Immature natural killer cell (primary cell): ENCODE data around the gene NMT1. TPM values are rescaled to one million over a fixed set of nuclear protein-coding genes. Genes with fewer than 3 reads are reported as not detected.

Experiments
- DNase-seq, 3 donors: peaks; one replicate each; pipeline ENCODE4 v3.0.0; 2022; ENCODE audit warnings: mixed read lengths in 1 of 3
- H3K27ac Mint-ChIP-seq, 6 donors: one replicate each; pipeline ENCODE4 v1.8.0; 2020; ENCODE audit warnings: mixed read lengths in 6 of 6, mild to moderate bottlenecking in 5 of 6, inconsistent platforms in 4 of 6, moderate library complexity in 3 of 6
- H3K27me3 Mint-ChIP-seq, 3 donors: one replicate each; pipeline ENCODE4 v1.8.0; 2020 to 2021; ENCODE audit warnings: low read depth in 3 of 3, mild to moderate bottlenecking in 3 of 3, mixed read lengths in 3 of 3, moderate library complexity in 3 of 3, inconsistent platforms in 1 of 3
- H3K36me3 Mint-ChIP-seq, 3 donors: one replicate each; pipeline ENCODE4 v1.8.0; 2020; ENCODE audit warnings: mixed read lengths in 3 of 3, inconsistent platforms in 2 of 3, mild to moderate bottlenecking in 2 of 3
- H3K4me1 Mint-ChIP-seq, 2 donors: one replicate each; pipeline ENCODE4 v1.8.0; 2020; ENCODE audit warnings: inconsistent platforms in 2 of 2, mild to moderate bottlenecking in 2 of 2, mixed read lengths in 2 of 2, moderate library complexity in 1 of 2
- H3K4me3 Mint-ChIP-seq, 5 donors: one replicate each; pipeline ENCODE4 v1.8.0; 2020; ENCODE audit warnings: mild to moderate bottlenecking in 5 of 5, mixed read lengths in 5 of 5, inconsistent platforms in 3 of 5, moderate library complexity in 3 of 5
- H3K9me3 Mint-ChIP-seq, 6 donors: one replicate each; pipeline ENCODE4 v1.8.0; 2020; ENCODE audit warnings: mild to moderate bottlenecking in 6 of 6, mixed read lengths in 6 of 6, inconsistent platforms in 4 of 6, moderate library complexity in 3 of 6
- polyA plus RNA-seq, 3 donors: library from polyadenylated mRNA; unstranded; fragments of 300-500 nt; fragmentation: Illumina TruSeq; gene quantifications; one replicate each; pipeline ENCODE4 v1.2.3, GENCODE V29; 2021

NMT1 gene
- polyA plus RNA-seq, 3 donors from 2014 or later: 53.8 to 74.1 (median 69.9) TPM

- peaks cover under 1 to 25% (median 3%) of the 10 kb centered on the region in 3 donors for H3K36me3 Mint-ChIP-seq
- no peaks in the 10 kb centered on the region for H3K9me3 Mint-ChIP-seq
- DNase-seq: no peak
- H3K4me3 Mint-ChIP-seq: no peak overlapping the region
- peaks cover 0 to 1% (median 0%) of the 10 kb centered on the region in 3 donors for H3K27me3 Mint-ChIP-seq
- H3K27ac Mint-ChIP-seq: no peak overlapping the region
- H3K4me1 Mint-ChIP-seq: no peaks in the 10 kb centered on the region
Observed at GRCh38 chr17:45029096-45029495, 32.0 kb upstream of the NMT1 start.

- H3K4me1 Mint-ChIP-seq: peaks cover 0 to 3% of the 10 kb centered on the region in 2 donors
- H3K9me3 Mint-ChIP-seq: no peaks in the 10 kb centered on the region
- no peak overlapping the region for H3K27ac Mint-ChIP-seq
- peaks cover 3 to 27% (median 3%) of the 10 kb centered on the region in 3 donors for H3K36me3 Mint-ChIP-seq
- peaks cover 0 to 1% (median 0%) of the 10 kb centered on the region in 3 donors for H3K27me3 Mint-ChIP-seq
- H3K4me3 Mint-ChIP-seq: no peak overlapping the region
- no peak for DNase-seq
Observed at GRCh38 chr17:45029758-45030423, 31.2 kb upstream of the NMT1 start.

GRCh38 chr17:45030733-45031132 lies 30.4 kb upstream of the NMT1 start:
- H3K36me3 Mint-ChIP-seq: peaks cover 3 to 27% (median 3%) of the 10 kb centered on the region in 3 donors
- H3K9me3 Mint-ChIP-seq: no peaks in the 10 kb centered on the region
- peaks cover 0 to 3% of the 10 kb centered on the region in 2 donors for H3K4me1 Mint-ChIP-seq
- peaks cover 0 to 1% (median 0%) of the 10 kb centered on the region in 3 donors for H3K27me3 Mint-ChIP-seq
- no peak overlapping the region for H3K4me3 Mint-ChIP-seq
- no peak overlapping the region for H3K27ac Mint-ChIP-seq
- DNase-seq: no peak

GRCh38 chr17:45031231-45032173 lies 29.6 kb upstream of the NMT1 start:
- H3K36me3 Mint-ChIP-seq: peaks cover 3 to 27% (median 3%) of the 10 kb centered on the region in 3 donors
- DNase-seq: no peak
- H3K27me3 Mint-ChIP-seq: peaks cover 0 to 1% (median 0%) of the 10 kb centered on the region in 3 donors

GRCh38 chr17:45032174-45032541 lies 29.0 kb upstream of the NMT1 start:
- DNase-seq: no peak
- no peak overlapping the region for H3K27ac Mint-ChIP-seq
- H3K4me3 Mint-ChIP-seq: no peak overlapping the region
- H3K4me1 Mint-ChIP-seq: peaks cover 0 to 3% of the 10 kb centered on the region in 2 donors
- H3K36me3 Mint-ChIP-seq: peaks cover 3 to 27% (median 3%) of the 10 kb centered on the region in 3 donors
- H3K27me3 Mint-ChIP-seq: peaks cover 0 to 1% (median 0%) of the 10 kb centered on the region in 3 donors
- H3K9me3 Mint-ChIP-seq: no peaks in the 10 kb centered on the region

More at GRCh38 chr17:45031231-45032173, 29.6 kb upstream of the NMT1 start:
- Mint-ChIP-seq H3K27ac (peak overlapping the region in 1 of 6 donors; percentile 7), H3K9me3 (no peaks in the 10 kb centered on the region), H3K4me1 (peaks cover 0 to 3% of the 10 kb centered on the region in 2 donors), H3K4me3 (no peak overlapping the region)

- Mint-ChIP-seq H3K4me1 (peaks cover 5 to 6% of the 10 kb centered on the region in 2 donors), H3K36me3 (peaks cover 3 to 27% (median 3%) of the 10 kb centered on the region in 3 donors), H3K4me3 (no peak overlapping the region), H3K27ac (peak overlapping the region in 3 of 6 donors; percentile 14 to 73 (median 71)), H3K9me3 (no peaks in the 10 kb centered on the region), H3K27me3 (peaks cover 0 to 1% (median 0%) of the 10 kb centered on the region in 3 donors)
- no peak for DNase-seq
Observed at GRCh38 chr17:45034599-45034998, 26.5 kb upstream of the NMT1 start.

- no peak overlapping the region for H3K4me3 Mint-ChIP-seq
- H3K27me3 Mint-ChIP-seq: peaks cover 0 to 1% (median 0%) of the 10 kb centered on the region in 3 donors
- no peak for DNase-seq
- peaks cover 5 to 6% of the 10 kb centered on the region in 2 donors for H3K4me1 Mint-ChIP-seq
- H3K27ac Mint-ChIP-seq: no peak overlapping the region
- no peaks in the 10 kb centered on the region for H3K9me3 Mint-ChIP-seq
- H3K36me3 Mint-ChIP-seq: peaks cover 3 to 20% (median 3%) of the 10 kb centered on the region in 3 donors
Observed at GRCh38 chr17:45035848-45036247, 25.3 kb upstream of the NMT1 start.

GRCh38 chr17:45036691-45037090 lies 24.4 kb upstream of the NMT1 start:
- peaks cover 0 to 1% (median 0%) of the 10 kb centered on the region in 3 donors for H3K27me3 Mint-ChIP-seq
- no peak overlapping the region for H3K27ac Mint-ChIP-seq
- H3K9me3 Mint-ChIP-seq: no peaks in the 10 kb centered on the region
- peaks cover 5 to 6% of the 10 kb centered on the region in 2 donors for H3K4me1 Mint-ChIP-seq
- peaks cover 0 to 15% (median 3%) of the 10 kb centered on the region in 3 donors for H3K36me3 Mint-ChIP-seq
- no peak overlapping the region for H3K4me3 Mint-ChIP-seq
- no peak for DNase-seq

GRCh38 chr17:45038728-45039634 lies 22.1 kb upstream of the NMT1 start:
- Mint-ChIP-seq H3K36me3 (peaks cover 0 to 4% (median 3%) of the 10 kb centered on the region in 3 donors), H3K27me3 (no peaks in the 10 kb centered on the region), H3K27ac (peak overlapping the region in 1 of 6 donors; percentile 49), H3K9me3 (no peaks in the 10 kb centered on the region), H3K4me3 (no peak overlapping the region), H3K4me1 (peaks cover 5 to 19% of the 10 kb centered on the region in 2 donors)
- DNase-seq: no peak

- Mint-ChIP-seq H3K4me3 (no peak overlapping the region), H3K27ac (no peak overlapping the region), H3K9me3 (no peaks in the 10 kb centered on the region)
Observed at GRCh38 chr17:45040459-45040858, 20.7 kb upstream of the NMT1 start.

GRCh38 chr17:45042346-45043120 lies 18.6 kb upstream of the NMT1 start:
- no peak for DNase-seq
- H3K4me3 Mint-ChIP-seq: no peak overlapping the region
- H3K27me3 Mint-ChIP-seq: no peaks in the 10 kb centered on the region
- no peaks in the 10 kb centered on the region for H3K9me3 Mint-ChIP-seq
- H3K36me3 Mint-ChIP-seq: no peaks in the 10 kb centered on the region
- H3K4me1 Mint-ChIP-seq: peaks cover 3 to 19% of the 10 kb centered on the region in 2 donors
- H3K27ac Mint-ChIP-seq: peak overlapping the region in 2 of 6 donors; percentile 24 to 85

More at GRCh38 chr17:45040459-45040858, 20.7 kb upstream of the NMT1 start:
- no peaks in the 10 kb centered on the region for H3K27me3 Mint-ChIP-seq
- no peak for DNase-seq
- peaks cover 3 to 19% of the 10 kb centered on the region in 2 donors for H3K4me1 Mint-ChIP-seq
- H3K36me3 Mint-ChIP-seq: no peaks in the 10 kb centered on the region

GRCh38 chr17:45043813-45044540 lies 17.1 kb upstream of the NMT1 start:
- Mint-ChIP-seq H3K27ac (peak overlapping the region in 1 of 6 donors; percentile 30), H3K36me3 (no peaks in the 10 kb centered on the region), H3K4me1 (peaks cover 6 to 21% of the 10 kb centered on the region in 2 donors), H3K9me3 (no peaks in the 10 kb centered on the region), H3K4me3 (no peak overlapping the region), H3K27me3 (peaks cover 0 to under 1% (median 0%) of the 10 kb centered on the region in 3 donors)
- no peak for DNase-seq
